K562 (cell line): ENCODE data around the gene ERVK3-1. TPM values are rescaled to one million over a fixed set of nuclear protein-coding genes. Genes with fewer than 3 reads are reported as not detected.

Experiments used
- CHD4 ChIP-seq: fragments of 200-600 bp; sonication (generic); IDR thresholded peaks from 3 replicates; pipeline ENCODE4 v1.6.1; 2012; ENCODE audit warnings: low read depth, mild to moderate bottlenecking, mixed read lengths, low read length, inconsistent platforms; ENCODE audit not compliant: insufficient read depth, insufficient replicate concordance, poor library complexity, severe bottlenecking
- GABPB1 ChIP-seq: sonication (generic); formaldehyde crosslinking; IDR thresholded peaks from 2 replicates; pipeline ENCODE4 v1.8.0; 2022; ENCODE audit warnings: mild to moderate bottlenecking, missing genetic modification reagents
- HDAC2 ChIP-seq: fragments of 450-650 bp; IDR thresholded peaks from 2 replicates; pipeline ENCODE4 v1.6.1; 2016; ENCODE audit warnings: mild to moderate bottlenecking
- HSF4 ChIP-seq: fragments of 250-450 bp; sonication (Bioruptor Pico); IDR thresholded peaks from 2 replicates; pipeline ENCODE4 v2.1.2; 2022; ENCODE audit warnings: mild to moderate bottlenecking, moderate library complexity, borderline replicate concordance
- NEUROD1 ChIP-seq: fragments of 150-350 bp; IDR thresholded peaks from 2 replicates; pipeline ENCODE4 v1.6.1; 2014; ENCODE audit warnings: borderline replicate concordance, low read length, low read depth; ENCODE audit not compliant: partially characterized antibody
- PTRF ChIP-seq: fragments of 450-650 bp; IDR thresholded peaks from 2 replicates; pipeline ENCODE4 v1.6.1; 2016; ENCODE audit warnings: mild to moderate bottlenecking, missing genetic modification characterization, missing compliant biosample characterization
- RBM14 ChIP-seq: fragments of 200-400 bp; formaldehyde crosslinking; IDR thresholded peaks from 2 replicates; pipeline ENCODE4 v1.6.1; 2018; ENCODE audit warnings: low read depth, mild to moderate bottlenecking, low read length, moderate library complexity, borderline replicate concordance; ENCODE audit not compliant: insufficient read depth
- RCOR1 ChIP-seq, 2 experiments: IDR thresholded peaks; 2 replicates each; pipeline ENCODE4 v1.6.1; 2012; ENCODE audit warnings: low read depth in 2 of 2, low read length in 2 of 2, borderline replicate concordance in 1 of 2, improper control_type of control experiment in 1 of 2
- SAFB ChIP-seq: fragments of 200-400 bp; formaldehyde crosslinking; IDR thresholded peaks from 2 replicates; pipeline ENCODE4 v1.6.1; 2017; ENCODE audit warnings: low read depth, low read length, borderline replicate concordance
- THAP12 ChIP-seq: fragments of 250-450 bp; sonication (Bioruptor Pico); IDR thresholded peaks from 2 replicates; pipeline ENCODE4 v1.9.0; 2021; ENCODE audit warnings: mild to moderate bottlenecking, inconsistent platforms
- ZNF184 ChIP-seq: sonication (generic); formaldehyde crosslinking; IDR thresholded peaks from 2 replicates; pipeline ENCODE4 v1.5.0; 2020; ENCODE audit warnings: missing genetic modification reagents
- ZNF561 ChIP-seq: fragments of 450-650 bp; formaldehyde crosslinking; conservative IDR thresholded peaks from 2 replicates; pipeline ENCODE4 v1.4.0; 2020; ENCODE audit warnings: mild to moderate bottlenecking, moderate library complexity
- ZNF609 ChIP-seq: sonication (generic); formaldehyde crosslinking; IDR thresholded peaks from 2 replicates; pipeline ENCODE4 v1.8.1; 2023; ENCODE audit warnings: missing genetic modification reagents, mild to moderate bottlenecking, borderline replicate concordance
- ZNF766 ChIP-seq: fragments of 200-800 bp; sonication (Bioruptor generic); conservative IDR thresholded peaks from 2 replicates; pipeline ENCODE4 v1.6.1; 2016; ENCODE audit warnings: missing genetic modification characterization, missing compliant biosample characterization
- ZNF780A ChIP-seq: fragments of 250-450 bp; sonication (Bioruptor Pico); IDR thresholded peaks from 2 replicates; pipeline ENCODE4 v1.5.0; 2021; ENCODE audit warnings: mild to moderate bottlenecking
- polyA plus RNA-seq, 8 experiments: library from polyadenylated mRNA; depleted of rRNA in 4 of 8; stranded (reverse) in 5 of 8; unstranded in 3 of 8; fragments of >200 nt; fragmentation: Nextera tagmentation in 2 of 8; fragmentation: Illumina TruSeq in 1 of 8; extraction: Ambion mirVana in 2 of 8; extraction: Trizol in 1 of 8; gene quantifications; 2 replicates each; pipeline versions ENCODE4 v1.2.1 to v1.2.3, GENCODE V29; 2011 to 2014; ENCODE audit warnings: inconsistent platforms in 1 of 8, missing spikeins in 1 of 8
- total RNA-seq, 7 experiments: library from RNA; depleted of rRNA in 6 of 7; stranded (reverse); fragments of >200 nt in 6 of 7; fragmentation: Illumina TruSeq in 2 of 7; extraction: Trizol in 2 of 7; gene quantifications; 2 replicates each; pipeline versions ENCODE4 v1.2.1 to v1.2.3, GENCODE V29; 2011 to 2021; ENCODE audit warnings: low replicate concordance in 1 of 7

The ERVK3-1 gene
- total and polyA plus RNA-seq, 9 of the 15 experiments (the other 6 are each of a cell fraction or from before 2014, with no cell fraction given) = 87.6 to 299 (median 119) TPM

- TF ChIP-seq ZNF184 (CRISPR knock-in tag) (no peak), ZNF766 (0 out of 2 replicates have a peak, but pooled peaks have one; percentile 28), PTRF (peak; percentile 80), ZNF780A (CRISPR knock-in tag) (no peak), CHD4 (no peak), HDAC2 (no peak), NEUROD1 (no peak), HSF4 (CRISPR knock-in tag) (no peak), THAP12 (CRISPR knock-in tag) (no peak), ZNF561 (CRISPR knock-in tag) (no peak), ZNF609 (CRISPR knock-in tag) (no peak), RCOR1 (IDR thresholded peaks at IDR 0.05; ENCODE audit: borderline replicate concordance in 1 of 2, low read depth in 2 of 2, low read length in 2 of 2) (no peak), SAFB (no peak), GABPB1 (CRISPR knock-in tag) (no peak), RBM14 (no peak)
These were observed 27.2 kb upstream of the ERVK3-1 start (continued) for GRCh38 chr19:58277748-58278540.
